GM23338 (cell line): ENCODE results near the gene EPHA4. TPM values are rescaled to one million over a fixed set of nuclear protein-coding genes. Genes with fewer than 3 reads are reported as not detected.

Source experiments
- ATAC-seq: fragments of 200-7000 bp; cut with Tn5 transposase; 3 replicates; pipeline ENCODE4 v1.9.1; 2020
- DNase-seq: peaks from one replicate; pipeline ENCODE4 v3.0.0-alpha.2; 2015; ENCODE audit warnings: low spot score
- H2AFZ ChIP-seq: fragments of 200-600 bp; sonication (generic); 2 replicates; pipeline ENCODE4 v1.8.0; 2016; ENCODE audit warnings: antibody characterized with exemption, mild to moderate bottlenecking, moderate library complexity
- H3F3A ChIP-seq: fragments of 200-600 bp; sonication (generic); replicated peaks from 2 replicates; pipeline ENCODE4 v1.8.0; 2017; ENCODE audit warnings: antibody characterized with exemption, mixed run types, low read depth
- H3K27ac ChIP-seq: fragments of 200-600 bp; sonication (generic); 2 replicates; pipeline ENCODE4 v1.6.1; 2016; ENCODE audit warnings: low read depth
- H3K27me3 ChIP-seq: fragments of 200-600 bp; sonication (generic); 2 replicates; pipeline ENCODE4 v1.8.0; 2016; ENCODE audit warnings: mild to moderate bottlenecking, mixed run types, moderate library complexity; ENCODE audit not compliant: insufficient read depth
- H3K36me3 ChIP-seq: fragments of 200-600 bp; sonication (generic); 2 replicates; pipeline ENCODE4 v1.8.0; 2016; ENCODE audit warnings: mild to moderate bottlenecking; ENCODE audit not compliant: insufficient read depth
- H3K4me1 ChIP-seq: fragments of 200-600 bp; sonication (generic); 2 replicates; pipeline ENCODE4 v1.8.0; 2016; ENCODE audit warnings: mild to moderate bottlenecking, moderate library complexity; ENCODE audit not compliant: insufficient read depth
- H3K4me2 ChIP-seq: fragments of 200-600 bp; sonication (generic); 2 replicates; pipeline ENCODE4 v1.7.1; 2017; ENCODE audit warnings: mixed run types
- H3K4me3 ChIP-seq: fragments of 200-600 bp; sonication (generic); 2 replicates; pipeline ENCODE4 v1.6.1; 2016; ENCODE audit warnings: mixed run types
- H3K79me2 ChIP-seq: fragments of 200-600 bp; sonication (generic); replicated peaks from 2 replicates; pipeline ENCODE4 v1.8.0; 2017; ENCODE audit warnings: mild to moderate bottlenecking; ENCODE audit not compliant: insufficient read depth
- H3K9me2 ChIP-seq: fragments of 200-600 bp; sonication (generic); 2 replicates; pipeline ENCODE4 v1.8.0; 2017; ENCODE audit not compliant: insufficient read depth
- H4K20me1 ChIP-seq: fragments of 200-600 bp; sonication (generic); replicated peaks from 2 replicates; pipeline ENCODE4 v1.8.0; 2017; ENCODE audit warnings: mild to moderate bottlenecking; ENCODE audit not compliant: insufficient read depth
- H3K27ac Mint-ChIP-seq: 2 replicates; pipeline ENCODE4 v1.8.0; 2020; ENCODE audit warnings: inconsistent platforms, mild to moderate bottlenecking, moderate library complexity, mixed read lengths
- H3K27me3 Mint-ChIP-seq: 3 replicates; pipeline ENCODE4 v1.8.0; 2022; ENCODE audit warnings: low read depth, mild to moderate bottlenecking, moderate library complexity, mixed read lengths, inconsistent platforms; ENCODE audit not compliant: insufficient read depth, poor library complexity
- H3K36me3 Mint-ChIP-seq: 3 replicates; pipeline ENCODE4 v1.8.0; 2021; ENCODE audit warnings: low read depth, mild to moderate bottlenecking, inconsistent platforms, moderate library complexity, mixed read lengths
- H3K4me1 Mint-ChIP-seq: 3 replicates; pipeline ENCODE4 v1.8.0; 2020; ENCODE audit warnings: mild to moderate bottlenecking, inconsistent platforms, mixed read lengths
- H3K4me3 Mint-ChIP-seq: 3 replicates; pipeline ENCODE4 v1.8.0; 2021; ENCODE audit warnings: moderate library complexity, mild to moderate bottlenecking, inconsistent platforms, mixed read lengths
- H3K9me3 Mint-ChIP-seq: 3 replicates; pipeline ENCODE4 v1.8.0; 2020; ENCODE audit warnings: moderate library complexity, mild to moderate bottlenecking, inconsistent platforms, mixed read lengths
- CREB1 ChIP-seq: fragments of 250-450 bp; sonication (Bioruptor Pico); IDR thresholded peaks from 2 replicates; pipeline ENCODE4 v1.5.0; 2020; ENCODE audit warnings: low read depth, mild to moderate bottlenecking, moderate library complexity
- CTCF ChIP-seq, 2 experiments: fragments of 200-600 bp in 1 of 2; sonication (generic) in 1 of 2; conservative IDR thresholded peaks; 2 replicates each; pipeline versions ENCODE4 v1.5.1 to v1.6.1; 2016 to 2017; ENCODE audit warnings: antibody characterized with exemption in 2 of 2, low read depth in 2 of 2, mild to moderate bottlenecking in 2 of 2, moderate library complexity in 1 of 2
- ETS1 ChIP-seq: IDR thresholded peaks from 2 replicates; pipeline ENCODE4 v1.6.1; 2016; ENCODE audit warnings: antibody characterized with exemption
- EZH2 ChIP-seq: fragments of 200-600 bp; sonication (generic); IDR thresholded peaks from one replicate; pipeline ENCODE4 v1.8.0; 2017; ENCODE audit warnings: antibody characterized with exemption, mild to moderate bottlenecking, low read depth; ENCODE audit not compliant: unreplicated experiment
- EZH2phosphoT487 ChIP-seq: fragments of 200-600 bp; sonication (generic); IDR thresholded peaks from one replicate; pipeline ENCODE4 v1.8.1; 2018; ENCODE audit warnings: antibody characterized with exemption; ENCODE audit not compliant: unreplicated experiment
- JUNB ChIP-seq: IDR thresholded peaks from one replicate; pipeline ENCODE4 v1.6.1; 2016; ENCODE audit warnings: antibody characterized with exemption; ENCODE audit not compliant: unreplicated experiment
- NANOG ChIP-seq: IDR thresholded peaks from 2 replicates; pipeline ENCODE4 v1.6.1; 2016; ENCODE audit warnings: antibody characterized with exemption, borderline replicate concordance
- POLR2AphosphoS5 ChIP-seq: IDR thresholded peaks from 2 replicates; pipeline ENCODE4 v1.6.1; 2016; ENCODE audit warnings: antibody characterized with exemption, low read depth
- REST ChIP-seq: IDR thresholded peaks from one replicate; pipeline ENCODE4 v1.6.1; 2018; ENCODE audit warnings: antibody characterized with exemption; ENCODE audit not compliant: unreplicated experiment
- STAT1 ChIP-seq: IDR thresholded peaks from one replicate; pipeline ENCODE4 v1.6.1; 2016; ENCODE audit warnings: antibody characterized with exemption; ENCODE audit not compliant: unreplicated experiment
- ZNF114 ChIP-seq: fragments of 250-450 bp; sonication (Bioruptor Pico); IDR thresholded peaks from 2 replicates; pipeline ENCODE4 v1.5.0; 2020; ENCODE audit warnings: mild to moderate bottlenecking, moderate library complexity
- ZNF331 ChIP-seq: fragments of 250-450 bp; sonication (Bioruptor Pico); IDR thresholded peaks from 2 replicates; pipeline ENCODE4 v1.5.0; 2020; ENCODE audit warnings: low read depth, mild to moderate bottlenecking, moderate library complexity
- ZNF462 ChIP-seq: fragments of 250-450 bp; sonication (Bioruptor Pico); IDR thresholded peaks from 2 replicates; pipeline ENCODE4 v1.5.0; 2020; ENCODE audit warnings: mild to moderate bottlenecking, moderate library complexity
- polyA plus RNA-seq: library from polyadenylated mRNA; unstranded; fragments of >200 nt; fragmentation: Nextera tagmentation; extraction: Ambion mirVana; gene quantifications from 2 replicates; pipeline ENCODE4 v1.2.1, GENCODE V29; 2016
- total RNA-seq: library from RNA; depleted of rRNA; stranded (reverse); fragments of >200 nt; shearing (Covaris generic); gene quantifications from 2 replicates; pipeline ENCODE4 v1.2.3, GENCODE V29; 2014

Gene EPHA4
- total and polyA plus RNA-seq, 2 experiments from 2014 or later: 4.1 to 6.2 TPM

- no peak overlapping the region for H3K27ac ChIP-seq
- no peak overlapping the region for H3K4me3 ChIP-seq
- no peaks in the 10 kb centered on the region for H3K36me3 ChIP-seq
- no peaks in the 10 kb centered on the region for H3F3A ChIP-seq
- peaks cover under 1% of the 10 kb centered on the region; the same call in 1 of the 2 replicates for H3K4me1 ChIP-seq
- ATAC-seq (no peak), DNase-seq (no peak)
- Mint-ChIP-seq H3K27me3 (no peaks in the 10 kb centered on the region), H3K36me3 (no peaks in the 10 kb centered on the region), H3K4me3 (no peak overlapping the region), H3K9me3 (no peaks in the 10 kb centered on the region), H3K4me1 (peaks cover 2% of the 10 kb centered on the region; the same call in 2 of the 3 replicates), H3K27ac (no peak overlapping the region)
- H3K4me2 ChIP-seq: no peak overlapping the region
- no peaks in the 10 kb centered on the region for H3K9me2 ChIP-seq
- H3K27me3 ChIP-seq: no peaks in the 10 kb centered on the region
- TF ChIP-seq REST: no peak
- no peak for TF ChIP-seq NANOG
- no peak for TF ChIP-seq ETS1
- TF ChIP-seq CREB1 (CRISPR knock-in tag): no peak
- no peak for TF ChIP-seq ZNF114 (CRISPR knock-in tag)
- no peak for TF ChIP-seq EZH2
- no peak for TF ChIP-seq STAT1
- no peak for TF ChIP-seq JUNB
- no peak for TF ChIP-seq ZNF331
- TF ChIP-seq CTCF (conservative IDR thresholded peaks at IDR 0.05; ENCODE audit: low read depth in 2 of 2): no peak
- TF ChIP-seq ZNF462 (CRISPR knock-in tag): no peak
- TF ChIP-seq EZH2phosphoT487: no peak
- no peak for TF ChIP-seq POLR2AphosphoS5
- no peaks in the 10 kb centered on the region for H3K79me2 ChIP-seq
- no peaks in the 10 kb centered on the region for H4K20me1 ChIP-seq
- no peak overlapping the region for H2AFZ ChIP-seq
These were observed 86.6 kb downstream of the EPHA4 start for GRCh38 chr2:221485503-221485870.
